Measurements from ENCODE around the gene TMEM108.

TMEM108 gene

DNA sequence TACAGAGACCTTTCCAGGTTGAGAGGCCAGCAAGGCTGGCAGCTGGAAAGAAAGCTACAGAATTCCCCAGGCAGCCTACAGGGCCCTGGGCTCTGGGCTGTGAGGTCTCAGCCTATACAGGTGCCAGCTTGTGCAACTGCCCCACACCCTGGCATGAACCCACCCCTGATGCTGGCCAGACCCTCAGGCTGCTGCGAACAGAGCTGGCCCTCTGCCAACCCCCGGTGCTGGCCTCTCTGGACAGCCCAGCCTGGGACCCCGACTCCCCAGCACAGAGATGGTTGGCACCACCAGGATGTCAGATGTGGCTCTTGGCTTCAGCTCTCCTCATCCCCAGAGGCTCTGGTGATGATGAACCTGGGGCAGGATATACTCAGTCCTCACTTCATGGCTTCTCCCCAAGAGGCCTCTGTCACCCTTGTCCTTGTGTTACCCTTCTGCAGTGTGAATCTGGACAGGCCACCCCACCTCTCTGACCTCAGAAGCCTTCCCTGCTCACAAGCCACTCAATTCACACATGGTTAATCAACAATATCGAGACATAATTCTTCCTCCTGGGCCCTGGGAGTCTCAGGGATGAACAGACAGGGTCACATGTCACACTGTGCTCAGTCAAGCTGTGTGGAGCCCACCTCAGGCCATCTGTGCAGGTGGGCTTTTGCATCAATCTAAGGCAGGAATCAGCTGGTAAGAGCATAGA is 350.7 kb downstream of the TMEM108 start:
- no peak for DNase-seq (ENCODE audit: low read depth)

DNA sequence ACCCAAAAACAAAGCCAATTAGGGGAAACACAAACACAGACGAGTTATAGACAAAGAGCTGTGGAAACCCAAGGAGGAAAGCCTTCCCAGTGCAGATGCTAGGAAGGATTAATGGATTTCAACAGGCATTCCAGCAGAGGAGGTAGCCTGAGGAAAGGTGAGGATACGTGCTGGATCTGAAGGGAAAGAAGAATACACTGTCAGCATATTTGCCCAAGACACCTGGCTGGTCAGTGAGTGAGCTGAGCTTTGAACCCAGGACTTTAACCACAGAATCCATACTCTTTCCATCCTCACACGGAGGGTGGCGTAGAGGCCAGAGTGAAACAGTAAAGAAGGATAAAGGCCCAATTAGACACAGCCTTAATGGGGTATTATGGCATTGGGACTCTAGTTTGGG is 352.5 kb downstream of the TMEM108 start:
- DNase-seq (ENCODE audit: low read depth), result no peak

- DNase-seq (ENCODE audit: low read depth), result peak; percentile 29
These were observed 355.0 kb downstream of the TMEM108 start for GRCh38 chr3:133393204-133393603.

DNA sequence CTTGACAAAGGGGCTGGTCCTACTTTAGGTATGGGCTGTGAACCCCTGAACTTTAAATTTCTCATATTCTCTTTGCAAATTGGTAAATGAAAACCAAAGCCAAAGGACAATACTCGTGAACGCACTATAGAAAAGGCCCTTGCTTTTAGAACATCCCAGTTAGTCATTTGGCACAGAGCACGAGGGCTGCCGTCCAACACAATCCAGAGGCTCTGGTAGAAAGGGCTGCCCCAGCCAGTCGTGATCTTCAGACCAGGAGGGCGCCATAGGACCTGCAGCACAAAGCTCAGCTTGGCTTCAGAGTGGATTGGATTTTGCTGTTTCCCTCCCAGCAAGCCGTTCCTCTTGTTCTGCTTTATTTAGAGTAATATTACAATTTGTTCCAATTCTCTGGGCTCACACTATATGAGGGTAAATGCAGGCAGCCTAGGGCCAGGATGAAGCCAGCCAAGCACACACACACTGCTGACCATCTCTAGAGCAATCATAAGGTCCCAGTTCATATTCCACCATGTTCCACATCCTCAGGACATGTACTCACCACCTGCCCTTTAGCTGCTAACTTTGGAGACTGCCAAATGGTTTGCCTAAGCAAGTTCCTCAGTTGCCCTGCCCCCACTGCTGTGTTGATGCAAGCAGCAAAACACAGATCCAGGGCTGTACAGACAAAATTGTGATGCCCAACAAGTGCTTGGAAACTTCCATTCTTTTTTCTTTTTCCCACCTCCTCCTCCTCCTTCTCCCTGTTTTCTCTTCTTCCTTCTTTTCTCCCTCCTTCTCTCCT is 355.7 kb downstream of the TMEM108 start:
- DNase-seq (ENCODE audit: low read depth), result no peak

DNA sequence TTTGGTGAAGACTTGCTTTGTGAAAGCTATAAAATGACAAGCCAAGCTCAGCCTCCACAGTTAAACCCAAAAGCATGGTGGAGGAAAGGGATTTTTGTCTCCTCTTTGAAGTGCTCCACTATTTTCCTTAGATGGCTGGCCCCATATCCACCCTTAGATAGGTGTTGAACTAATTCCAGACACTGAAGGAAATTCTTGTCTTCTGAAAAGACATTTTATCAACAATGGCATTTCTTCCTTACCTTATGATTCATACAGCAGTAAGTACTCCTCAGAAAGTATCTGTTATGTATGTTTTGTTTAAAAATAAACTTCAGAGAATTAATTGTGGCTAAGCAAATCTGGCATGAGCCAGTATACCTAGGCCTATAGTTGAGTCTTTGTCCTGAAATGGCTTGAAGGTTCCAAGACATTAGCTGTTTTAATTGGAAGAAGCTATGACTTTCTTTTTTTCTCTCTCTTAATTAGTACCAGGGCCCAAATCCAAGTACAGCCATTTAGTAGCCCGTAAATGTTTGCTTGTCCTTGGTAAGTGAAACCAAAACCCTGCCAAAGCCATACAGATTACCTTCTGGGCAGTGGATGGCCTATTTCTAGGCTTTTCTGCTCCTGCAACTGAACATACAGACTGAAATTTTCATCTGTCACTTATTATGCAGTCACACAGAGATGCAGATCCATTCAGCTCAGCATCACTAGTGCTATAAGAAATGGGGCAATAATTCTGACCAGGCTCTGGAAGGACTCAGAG is 356.5 kb downstream of the TMEM108 start:
- no peak for DNase-seq (ENCODE audit: low read depth)

GRCh38 chr3:133396906-133397305 is 358.7 kb downstream of the TMEM108 start:
- DNase-seq (ENCODE audit: low read depth), result no peak

GRCh38 chr3:133400006-133400515 is 361.9 kb downstream of the TMEM108 start, which contains the start of gene BFSP2:
Gene BFSP2 (plus strand): TSS chr3:133400056. CDS start chr3:133400084, 28 bp downstream.
- DNase-seq (ENCODE audit: low read depth), result no peak

GRCh38 chr3:133401374-133402135 is 363.4 kb downstream of the TMEM108 start:
- peak; percentile 39 for DNase-seq (ENCODE audit: low read depth)

- DNase-seq (ENCODE audit: low read depth), result no peak
These were observed 366.7 kb downstream of the TMEM108 start for GRCh38 chr3:133404920-133405319.

GRCh38 chr3:133408366-133408765 is 370.2 kb downstream of the TMEM108 start:
- no peak for DNase-seq (ENCODE audit: low read depth)

DNA sequence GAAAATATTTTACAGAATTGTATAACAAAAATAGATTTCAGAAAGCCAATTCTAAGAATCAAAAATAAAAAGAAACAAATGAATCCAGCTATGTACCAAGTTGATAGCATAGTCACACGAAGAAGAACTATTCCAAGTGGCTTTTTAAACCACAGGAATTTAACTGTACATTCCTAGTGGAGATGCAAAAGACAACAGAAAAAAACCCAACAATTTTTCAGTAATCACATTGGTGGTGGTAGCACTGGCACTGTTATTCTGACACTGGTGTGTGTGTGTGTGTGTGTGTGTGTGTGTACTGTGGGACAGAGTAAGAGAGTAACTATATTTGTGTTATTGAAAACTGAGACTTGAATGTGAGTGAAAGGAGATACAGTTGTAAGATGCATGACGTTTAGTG is 370.8 kb downstream of the TMEM108 start:
- DNase-seq (ENCODE audit: low read depth), result peak; percentile 41

- no peak for DNase-seq (ENCODE audit: low read depth)
These were observed 372.2 kb downstream of the TMEM108 start for GRCh38 chr3:133410191-133410892.

GRCh38 chr3:133412183-133413132 is 374.3 kb downstream of the TMEM108 start:
- peak; percentile 60 for DNase-seq (ENCODE audit: low read depth)

GRCh38 chr3:133413161-133414020 is 375.2 kb downstream of the TMEM108 start:
- peak; percentile 52 for DNase-seq (ENCODE audit: low read depth)

GRCh38 chr3:133414021-133414392 is 375.8 kb downstream of the TMEM108 start:
- no peak for DNase-seq (ENCODE audit: low read depth)

DNA sequence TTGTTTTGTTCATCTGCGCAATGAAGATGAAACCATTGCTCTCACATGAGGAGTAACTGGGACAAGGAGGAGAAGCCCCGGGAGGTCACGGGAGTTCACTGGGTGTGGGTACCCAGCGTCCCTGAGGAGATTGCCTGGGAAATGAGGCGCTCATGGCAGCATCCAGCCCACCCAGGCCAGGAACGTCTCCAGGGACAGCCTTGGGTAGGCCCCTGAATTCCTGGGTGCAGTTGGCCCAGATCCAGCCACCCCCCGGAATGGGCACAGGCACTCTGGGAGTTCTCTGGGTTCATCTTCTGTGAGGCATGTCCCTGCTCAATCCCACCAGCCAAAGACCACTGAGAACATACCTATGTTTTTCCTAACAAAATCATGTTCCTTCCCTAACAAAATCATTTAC is 380.2 kb downstream of the TMEM108 start:
- DNase-seq (ENCODE audit: low read depth), result no peak

- DNase-seq (ENCODE audit: low read depth), result no peak
These were observed 381.1 kb downstream of the TMEM108 start for GRCh38 chr3:133419151-133419909.
